H1 (cell line): Measurements from ENCODE around the gene EXD1. TPM values are rescaled to one million over a fixed set of nuclear protein-coding genes. Genes with fewer than 3 reads are reported as not detected.

Source experiments
- CEBPB ChIP-seq: IDR thresholded peaks from 2 replicates; pipeline ENCODE4 v1.6.1; 2012; ENCODE audit warnings: low read depth, low read length
- KDM1A ChIP-seq: fragments of 200-600, 300-600 bp; sonication (generic); IDR thresholded peaks from 2 replicates; pipeline ENCODE4 v1.7.1; 2016; ENCODE audit warnings: mild to moderate bottlenecking, low read length, borderline replicate concordance
- RNF2 ChIP-seq: fragments of 200-900, 300-1000 bp; sonication (generic); IDR thresholded peaks from 2 replicates; pipeline ENCODE4 v1.7.1; 2016; ENCODE audit warnings: borderline replicate concordance, low read depth, mild to moderate bottlenecking, antibody characterized with exemption, low read length; ENCODE audit not compliant: poor library complexity, severe bottlenecking; ENCODE audit errors: missing control alignments
- SIRT6 ChIP-seq: IDR thresholded peaks from one replicate; pipeline ENCODE4 v1.7.1; 2012; ENCODE audit warnings: low read length, inconsistent platforms
- SP2 ChIP-seq: IDR thresholded peaks from 2 replicates; pipeline ENCODE4 v1.6.1; 2012; ENCODE audit warnings: mild to moderate bottlenecking, low read length, inconsistent platforms
- SP4 ChIP-seq: IDR thresholded peaks from 2 replicates; pipeline ENCODE4 v1.6.1; 2012; ENCODE audit warnings: low read length, inconsistent platforms
- TBP ChIP-seq: IDR thresholded peaks from 2 replicates; pipeline ENCODE4 v1.6.1; 2011; ENCODE audit warnings: low read depth, low read length, improper control_type of control experiment
- ZNF274 ChIP-seq: IDR thresholded peaks from 2 replicates; pipeline ENCODE4 v1.7.0; 2012; ENCODE audit warnings: low read length, borderline replicate concordance; ENCODE audit errors: extremely low read depth
- polyA plus RNA-seq, 7 experiments: library from polyadenylated mRNA; depleted of rRNA in 3 of 7; stranded (reverse) in 5 of 7; unstranded in 2 of 7; fragments of >200 nt in 5 of 7; fragments of 200-250 nt in 2 of 7; gene quantifications; 1 replicate in 5 of 7; 2 replicates in 1 of 7; 4 replicates in 1 of 7; pipeline versions ENCODE4 v1.2.1 to v1.2.3, GENCODE V29; 2011 to 2013; ENCODE audit warnings: missing spikeins in 2 of 7, mixed read lengths in 2 of 7
- total RNA-seq: library from RNA; stranded (reverse); fragmentation: NEBNext Ultra II Directional; extraction: Animal tissue kit (Norgen Biotek cat#: 25700); gene quantifications from 2 replicates; pipeline ENCODE4 v1.2.1, GENCODE V29; 2021
- TF ChIP-seq, protein P1 (sequence below): IDR thresholded peaks from 2 replicates; pipeline ENCODE4 v1.6.1; 2012; ENCODE audit warnings: low read length, inconsistent platforms
- TF ChIP-seq, protein P2 (sequence below): IDR thresholded peaks from 2 replicates; pipeline ENCODE4 v1.6.1; 2012; ENCODE audit warnings: inconsistent platforms

The EXD1 gene
- total and polyA plus RNA-seq, 2 of the 8 experiments (the other 6 are each of a cell fraction or from before 2014, with no cell fraction given): 0.06 to 0.54 TPM

DNA sequence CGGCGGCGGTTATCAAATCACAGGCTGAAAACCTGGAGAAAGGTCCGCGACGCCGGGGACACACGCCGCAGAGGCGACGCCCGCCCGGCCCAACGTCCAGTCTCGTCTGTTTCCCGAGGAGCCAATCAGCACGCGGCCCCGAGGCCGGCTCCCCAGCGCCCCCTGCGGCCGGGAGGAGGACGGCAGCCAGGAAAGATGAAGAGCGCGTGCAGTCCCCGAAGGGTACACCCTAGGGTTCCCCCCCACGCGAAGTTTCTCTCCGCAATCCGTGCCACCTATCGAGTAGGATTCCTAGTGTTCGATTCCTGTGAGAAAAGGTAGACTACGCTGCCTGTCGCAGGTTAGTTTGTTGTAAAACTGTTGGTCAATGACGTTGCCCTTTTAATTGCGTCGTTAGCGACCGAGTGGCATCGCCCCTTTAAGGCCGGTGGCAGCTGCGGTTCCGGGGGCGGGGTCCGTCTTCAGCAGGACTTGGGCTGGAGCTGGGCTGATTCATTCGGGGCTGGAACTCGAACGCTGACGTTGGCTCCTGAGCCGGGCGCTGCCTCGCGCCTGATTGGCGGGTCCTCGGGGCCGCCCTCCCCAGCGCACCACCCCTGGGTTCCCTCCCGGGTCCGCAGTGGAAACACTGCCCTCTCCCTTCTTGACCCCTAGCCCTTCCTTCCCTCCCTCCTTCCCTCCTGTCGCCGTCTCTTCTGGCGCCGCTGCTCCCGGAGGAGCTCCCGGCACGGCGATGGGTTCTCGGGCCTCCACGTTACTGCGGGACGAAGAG is at the start of gene EXD1, which contains the start of gene CHP1 (continued):
- no peak for TF ChIP-seq CEBPB
- TF ChIP-seq, protein P1, sequence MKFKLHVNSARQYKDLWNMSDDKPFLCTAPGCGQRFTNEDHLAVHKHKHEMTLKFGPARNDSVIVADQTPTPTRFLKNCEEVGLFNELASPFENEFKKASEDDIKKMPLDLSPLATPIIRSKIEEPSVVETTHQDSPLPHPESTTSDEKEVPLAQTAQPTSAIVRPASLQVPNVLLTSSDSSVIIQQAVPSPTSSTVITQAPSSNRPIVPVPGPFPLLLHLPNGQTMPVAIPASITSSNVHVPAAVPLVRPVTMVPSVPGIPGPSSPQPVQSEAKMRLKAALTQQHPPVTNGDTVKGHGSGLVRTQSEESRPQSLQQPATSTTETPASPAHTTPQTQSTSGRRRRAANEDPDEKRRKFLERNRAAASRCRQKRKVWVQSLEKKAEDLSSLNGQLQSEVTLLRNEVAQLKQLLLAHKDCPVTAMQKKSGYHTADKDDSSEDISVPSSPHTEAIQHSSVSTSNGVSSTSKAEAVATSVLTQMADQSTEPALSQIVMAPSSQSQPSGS: peak; percentile 86
- peak; percentile 33; the same call in 1 of the 2 replicates for TF ChIP-seq SP4
- TF ChIP-seq, protein P2, sequence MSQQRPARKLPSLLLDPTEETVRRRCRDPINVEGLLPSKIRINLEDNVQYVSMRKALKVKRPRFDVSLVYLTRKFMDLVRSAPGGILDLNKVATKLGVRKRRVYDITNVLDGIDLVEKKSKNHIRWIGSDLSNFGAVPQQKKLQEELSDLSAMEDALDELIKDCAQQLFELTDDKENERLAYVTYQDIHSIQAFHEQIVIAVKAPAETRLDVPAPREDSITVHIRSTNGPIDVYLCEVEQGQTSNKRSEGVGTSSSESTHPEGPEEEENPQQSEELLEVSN: peak; percentile 99
- TF ChIP-seq TBP: peak; percentile 93
- no peak for TF ChIP-seq SIRT6
- TF ChIP-seq KDM1A: peak; percentile 60; the same call in 1 of the 2 replicates
- TF ChIP-seq SP2: no peak
- peak; percentile 68 for TF ChIP-seq RNF2
- TF ChIP-seq ZNF274: no peak
